T-cell (primary cell): ENCODE results near the gene FBLN7. TPM values are rescaled to one million over a fixed set of nuclear protein-coding genes. Genes with fewer than 3 reads are reported as not detected.

Experiments
- ATAC-seq, 4 experiments: fragments of 200-7000 bp in 3 of 4; fragments of 150-1000 bp in 1 of 4; cut with Tn5 transposase; replicated peaks in 1 of 4; 1 replicate in 3 of 4; 2 replicates in 1 of 4; pipeline ENCODE4 v1.10.0; 2021; ENCODE audit warnings: moderate library complexity in 3 of 4, mild to moderate bottlenecking in 2 of 4, moderate number of reproducible peaks in 1 of 4
- CTCF ChIA-PET, 2 donors: fragments of 300-600 bp; sonication (Branson Sonifier 250); formaldehyde crosslinking; loops; one replicate each; lab custom pipeline; 2022; ENCODE audit warnings: antibody characterized with exemption in 2 of 2; lab: Charles Lee
- POLR2A ChIA-PET, 2 donors: fragments of 300-600 bp; sonication (Branson Sonifier 250); formaldehyde crosslinking; loops; one replicate each; lab custom pipeline; 2022; ENCODE audit warnings: antibody characterized with exemption in 2 of 2; lab: Charles Lee
- DNase-seq, 35 experiments: peaks; one replicate each; pipeline versions ENCODE4 v3.0.0 to v3.0.0-alpha.2; 2013 to 2023
- H3K27ac ChIP-seq: one replicate; pipeline ENCODE4 v1.5.1; 2013; ENCODE audit warnings: low read length
- H3K27me3 ChIP-seq, 2 experiments: replicated peaks in 1 of 2; 1 replicate in 1 of 2; 2 replicates in 1 of 2; pipeline versions ENCODE4 v1.6.1 to v1.7.0; 2013; ENCODE audit warnings: low read length in 1 of 2, mixed read lengths in 1 of 2; ENCODE audit not compliant: control insufficient read depth in 2 of 2, insufficient read depth in 2 of 2; ENCODE audit errors: extremely low read depth in 1 of 2
- H3K36me3 ChIP-seq, 2 donors: 1 replicate in 1 of 2; 2 replicates in 1 of 2; pipeline versions ENCODE4 v1.6.1 to v1.7.0; 2013; ENCODE audit warnings: low read length in 1 of 2; ENCODE audit not compliant: control insufficient read depth in 2 of 2, insufficient read depth in 1 of 2; ENCODE audit errors: extremely low read depth in 1 of 2
- H3K4me1 ChIP-seq, 2 experiments: 1 replicate in 1 of 2; 2 replicates in 1 of 2; pipeline versions ENCODE4 v1.6.1 to v1.7.0; 2013; ENCODE audit warnings: low read length in 2 of 2, mixed read lengths in 1 of 2; ENCODE audit not compliant: insufficient read depth in 2 of 2, control insufficient read depth in 1 of 2; ENCODE audit errors: extremely low read depth in 1 of 2
- H3K4me3 ChIP-seq, 2 donors: 1 replicate in 1 of 2; 2 replicates in 1 of 2; pipeline versions ENCODE4 v1.5.1 to v1.7.0; 2013; ENCODE audit warnings: mild to moderate bottlenecking in 2 of 2, low read length in 1 of 2, moderate library complexity in 1 of 2; ENCODE audit not compliant: control insufficient read depth in 1 of 2; ENCODE audit errors: extremely low read depth in 1 of 2
- H3K9me3 ChIP-seq: 2 replicates; pipeline ENCODE4 v1.7.0; 2013
- H3K27ac Mint-ChIP-seq, 2 donors: one replicate each; pipeline ENCODE4 v1.8.0; 2020 to 2021; ENCODE audit warnings: mild to moderate bottlenecking in 2 of 2, mixed read lengths in 2 of 2
- H3K27me3 Mint-ChIP-seq, 2 donors: one replicate each; pipeline ENCODE4 v1.8.0; 2021 to 2022; ENCODE audit warnings: mixed read lengths in 2 of 2
- H3K36me3 Mint-ChIP-seq: one replicate; pipeline ENCODE4 v1.8.0; 2021; ENCODE audit warnings: mixed read lengths
- H3K4me1 Mint-ChIP-seq, 3 donors: one replicate each; pipeline ENCODE4 v1.8.0; 2020 to 2022; ENCODE audit warnings: mixed read lengths in 3 of 3, mild to moderate bottlenecking in 1 of 3
- H3K4me3 Mint-ChIP-seq, 3 donors: one replicate each; pipeline ENCODE4 v1.8.0; 2020 to 2022; ENCODE audit warnings: mild to moderate bottlenecking in 3 of 3, mixed read lengths in 3 of 3, moderate library complexity in 3 of 3
- H3K9me3 Mint-ChIP-seq, 3 donors: one replicate each; pipeline ENCODE4 v1.8.0; 2020 to 2022; ENCODE audit warnings: mixed read lengths in 3 of 3
- WGBS: methylation state at CpG from one replicate; pipeline ENCODE4 v1.1.5; 2013; ENCODE audit warnings: missing lambda C conversion rate; ENCODE audit not compliant: insufficient coverage; 5-methylcytosine and 5-hydroxymethylcytosine counted together
- total RNA-seq, 35 experiments: library from RNA in 6 of 35; stranded (reverse) in 6 of 35; fragments of 120-200 nt in 1 of 35; gene quantifications; one replicate each; pipeline versions ENCODE4 v1.2.1 to v1.2.4 and lab custom pipeline; 2013 to 2026

The FBLN7 gene
- total RNA-seq, 5 donors from 2014 or later (not counting 1 experiment from before 2014, with no cell fraction given): 11.9 to 68.5 (median 48.8) TPM

GRCh38 chr2:112194482-112194881, 56.3 kb downstream of the FBLN7 start:
- H3K36me3 Mint-ChIP-seq: peaks cover 25% of the 10 kb centered on the region
- peak in 1 of 4 experiments; percentile 53 for ATAC-seq
- H3K4me1 ChIP-seq: peaks cover 25 to 51% of the 10 kb centered on the region in 2 experiments
- WGBS: 0% methylated on average over 1 of the region's 4 CpGs
- ChIA-PET POLR2A (no interaction called here), CTCF (no interaction called here)
- H3K9me3 ChIP-seq: no peaks in the 10 kb centered on the region
- peaks cover 0 to 3% of the 10 kb centered on the region in 2 experiments for H3K27me3 ChIP-seq
- peaks cover 57 to 70% (median 60%) of the 10 kb centered on the region in 3 donors for H3K4me1 Mint-ChIP-seq
- peak overlapping the region; percentile 53 to 75 for H3K27ac Mint-ChIP-seq
- H3K27ac ChIP-seq: no peak overlapping the region
- H3K4me3 Mint-ChIP-seq: peak overlapping the region in 2 of 3 donors; percentile 8 to 32
- peaks cover 0 to 3% (median 0%) of the 10 kb centered on the region in 3 donors for H3K9me3 Mint-ChIP-seq
- H3K27me3 Mint-ChIP-seq: no peaks in the 10 kb centered on the region
- H3K36me3 ChIP-seq: no peaks in the 10 kb centered on the region
- no peak overlapping the region for H3K4me3 ChIP-seq
- DNase-seq: no peak

- CTCF ChIA-PET: interaction anchor here in 1 of 2 donors (0.7 kb wide), 1 partner anchor 9 kb away, joined by 3 read pairs; no protein-coding TSS in a partner anchor
- peaks cover 0 to 6% (median 0%) of the 10 kb centered on the region in 3 donors for H3K9me3 Mint-ChIP-seq
Measured at GRCh38 chr2:112195167-112195766, 57.1 kb downstream of the FBLN7 start.

GRCh38 chr2:112195950-112196349, 57.8 kb downstream of the FBLN7 start:
- no peaks in the 10 kb centered on the region for H3K9me3 ChIP-seq

More at GRCh38 chr2:112195167-112195766, 57.1 kb downstream of the FBLN7 start:
- no peak for DNase-seq
- H3K27ac ChIP-seq: no peak overlapping the region
- H3K27me3 ChIP-seq: peaks cover 0 to 3% of the 10 kb centered on the region in 2 experiments
- peaks cover 25 to 44% of the 10 kb centered on the region in 2 experiments for H3K4me1 ChIP-seq
- Mint-ChIP-seq H3K27me3 (no peaks in the 10 kb centered on the region), H3K36me3 (peaks cover 30% of the 10 kb centered on the region), H3K4me1 (peaks cover 49 to 64% (median 52%) of the 10 kb centered on the region in 3 donors), H3K4me3 (peak overlapping the region in 1 of 3 donors; percentile 32), H3K27ac (peak overlapping the region; percentile 53 to 75)
- WGBS: 82% methylated on average over 5 of the region's 8 CpGs
- ATAC-seq: no peak
- no peak overlapping the region for H3K4me3 ChIP-seq
- no peaks in the 10 kb centered on the region for H3K36me3 ChIP-seq
- POLR2A ChIA-PET: no interaction called here
- no peaks in the 10 kb centered on the region for H3K9me3 ChIP-seq

GRCh38 chr2:112197868-112198267, 59.7 kb downstream of the FBLN7 start:
- Histone ChIP-seq H3K4me3 (no peak overlapping the region), H3K27ac (no peak overlapping the region), H3K36me3 (peaks cover 0 to 3% of the 10 kb centered on the region in 2 donors), H3K27me3 (peaks cover 0 to 3% of the 10 kb centered on the region in 2 experiments), H3K4me1 (peaks cover 28 to 33% of the 10 kb centered on the region in 2 experiments), H3K9me3 (no peaks in the 10 kb centered on the region)
- ChIA-PET CTCF (interaction anchor here in 1 of 2 donors (0.6 kb wide), 1 partner anchor 80 kb away, joined by 3 read pairs; no protein-coding TSS in a partner anchor), POLR2A (no interaction called here)
- Mint-ChIP-seq H3K9me3 (peaks cover 0 to 6% (median 0%) of the 10 kb centered on the region in 3 donors), H3K27me3 (no peaks in the 10 kb centered on the region), H3K4me1 (peaks cover 32 to 46% (median 32%) of the 10 kb centered on the region in 3 donors), H3K4me3 (no peak overlapping the region), H3K27ac (no peak overlapping the region), H3K36me3 (peaks cover 35% of the 10 kb centered on the region)
- no CpG with 5 or more reads among the region's 1 CpG for WGBS
- no peak for DNase-seq
- no peak for ATAC-seq

More at GRCh38 chr2:112195950-112196349, 57.8 kb downstream of the FBLN7 start:
- Histone ChIP-seq H3K27me3 (peaks cover 0 to 3% of the 10 kb centered on the region in 2 experiments), H3K36me3 (no peaks in the 10 kb centered on the region), H3K4me1 (peaks cover 24 to 40% of the 10 kb centered on the region in 2 experiments), H3K4me3 (no peak overlapping the region), H3K27ac (no peak overlapping the region)
- DNase-seq (no peak), ATAC-seq (peak in 2 of 4 experiments; percentile 37 to 38)
- Mint-ChIP-seq H3K4me1 (peaks cover 45 to 62% (median 48%) of the 10 kb centered on the region in 3 donors), H3K9me3 (peaks cover 0 to 6% (median 0%) of the 10 kb centered on the region in 3 donors), H3K27ac (peak overlapping the region in 1 of 2 donors; percentile 49), H3K4me3 (no peak overlapping the region), H3K36me3 (peaks cover 33% of the 10 kb centered on the region), H3K27me3 (no peaks in the 10 kb centered on the region)
- POLR2A ChIA-PET: no interaction called here
- CTCF ChIA-PET: interaction anchor here in 1 of 2 donors (0.7 kb wide), 1 partner anchor 8 kb away, joined by 3 read pairs; no protein-coding TSS in a partner anchor

- Mint-ChIP-seq H3K4me1 (peaks cover 27 to 42% (median 29%) of the 10 kb centered on the region in 3 donors), H3K27ac (no peak overlapping the region), H3K36me3 (peaks cover 39% of the 10 kb centered on the region), H3K27me3 (no peaks in the 10 kb centered on the region), H3K4me3 (no peak overlapping the region), H3K9me3 (peaks cover 0 to 6% (median 5%) of the 10 kb centered on the region in 3 donors)
- CTCF ChIA-PET: no interaction called here
- peaks cover 0 to 3% of the 10 kb centered on the region in 2 donors for H3K36me3 ChIP-seq
- peaks cover 28 to 30% of the 10 kb centered on the region in 2 experiments for H3K4me1 ChIP-seq
- H3K27ac ChIP-seq: no peak overlapping the region
- no peak overlapping the region for H3K4me3 ChIP-seq
- ATAC-seq (no peak), DNase-seq (no peak)
- no peaks in the 10 kb centered on the region for H3K9me3 ChIP-seq
- peaks cover 0 to 3% of the 10 kb centered on the region in 2 experiments for H3K27me3 ChIP-seq
- POLR2A ChIA-PET: no interaction called here
Measured at GRCh38 chr2:112198780-112199179, 60.6 kb downstream of the FBLN7 start.

GRCh38 chr2:112199188-112199587, 61.0 kb downstream of the FBLN7 start:
- H3K9me3 Mint-ChIP-seq: peaks cover 2 to 9% (median 6%) of the 10 kb centered on the region in 3 donors
- WGBS: 82% methylated on average over 3 of the region's 3 CpGs
- DNase-seq: no peak

More at GRCh38 chr2:112199188-112199587, 61.0 kb downstream of the FBLN7 start:
- Mint-ChIP-seq H3K4me3 (no peak overlapping the region), H3K27me3 (no peaks in the 10 kb centered on the region), H3K4me1 (peaks cover 23 to 38% (median 25%) of the 10 kb centered on the region in 3 donors), H3K36me3 (peaks cover 40% of the 10 kb centered on the region), H3K27ac (no peak overlapping the region)
- no peak for ATAC-seq
- CTCF ChIA-PET: no interaction called here
- Histone ChIP-seq H3K27me3 (peaks cover 0 to 3% of the 10 kb centered on the region in 2 experiments), H3K4me1 (peaks cover 24 to 26% of the 10 kb centered on the region in 2 experiments), H3K27ac (no peak overlapping the region), H3K36me3 (peaks cover 0 to 3% of the 10 kb centered on the region in 2 donors), H3K4me3 (no peak overlapping the region), H3K9me3 (no peaks in the 10 kb centered on the region)
- POLR2A ChIA-PET: no interaction called here
